GM19463 (cell line): Measurements from ENCODE around the gene DGKQ.
"Not testable (repeated sequence)": the region's sequence is repeated elsewhere in the genome, so short reads cannot be mapped to it uniquely, and the experiment has no call there.

Experiments used
- ATAC-seq: cut with Tn5 transposase; IDR thresholded peaks from one replicate; pipeline ENCODE4 v1.9.1; 2021; ENCODE audit warnings: mild to moderate bottlenecking, moderate library complexity; ENCODE audit not compliant: unreplicated experiment

DGKQ gene

DNA sequence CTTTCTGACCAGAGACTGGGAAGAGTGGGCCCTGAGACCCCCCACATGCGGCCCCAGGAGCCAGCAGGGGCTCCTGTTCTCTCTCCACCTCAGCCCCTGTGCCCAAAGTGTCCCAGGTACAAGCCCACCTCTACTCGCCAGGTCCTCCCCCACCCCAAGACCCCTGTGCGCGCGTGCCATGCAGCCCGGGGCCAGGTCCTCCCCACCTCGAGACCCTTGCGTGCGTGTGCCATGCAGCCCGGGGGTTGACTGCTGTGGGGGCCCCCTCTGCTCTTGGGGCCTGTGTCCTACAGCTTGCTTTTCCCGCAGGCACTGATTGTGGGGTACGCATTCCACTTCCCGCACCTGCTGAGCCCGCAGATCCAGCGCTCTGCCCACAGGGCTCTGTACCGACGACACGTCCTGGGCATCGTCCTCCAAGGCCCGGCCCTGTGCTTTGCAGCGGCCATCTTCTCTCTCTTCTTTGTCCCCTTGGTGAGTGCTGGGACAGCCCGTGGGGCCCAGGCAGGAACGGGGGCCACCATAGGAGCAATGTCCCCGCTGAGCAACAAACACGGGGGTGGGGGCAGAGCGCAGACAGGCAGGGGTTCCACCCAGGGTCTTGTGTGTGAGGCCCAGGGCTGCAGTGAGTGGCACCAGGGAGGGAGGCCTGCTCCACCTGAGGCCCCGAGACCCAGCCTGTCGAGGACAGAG, 20.3 kb downstream of the DGKQ start:
- no peak for ATAC-seq

GRCh38 chr4:951594-952468, 21.5 kb downstream of the DGKQ start:
- ATAC-seq = no peak

DNA sequence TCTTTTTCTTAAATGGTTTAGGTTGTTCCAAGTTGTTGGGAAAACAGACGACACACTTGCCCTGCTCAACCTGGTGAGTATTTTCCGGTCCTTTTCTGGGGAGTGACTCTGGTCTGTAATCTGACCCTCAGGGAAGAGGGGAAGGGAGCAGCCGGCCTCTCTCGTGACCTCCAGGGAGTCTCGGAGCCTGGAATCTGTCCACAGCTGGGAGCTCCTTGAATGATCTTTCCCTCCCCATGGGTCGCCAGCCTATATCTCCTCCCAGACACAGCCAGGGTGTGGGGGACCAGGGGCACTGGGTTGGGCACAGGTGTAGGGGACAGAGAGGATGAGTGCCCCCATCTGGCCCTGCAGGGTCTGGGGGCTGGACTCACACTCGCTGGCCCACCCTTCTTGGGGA, 22.2 kb downstream of the DGKQ start:
- ATAC-seq = no peak

DNA sequence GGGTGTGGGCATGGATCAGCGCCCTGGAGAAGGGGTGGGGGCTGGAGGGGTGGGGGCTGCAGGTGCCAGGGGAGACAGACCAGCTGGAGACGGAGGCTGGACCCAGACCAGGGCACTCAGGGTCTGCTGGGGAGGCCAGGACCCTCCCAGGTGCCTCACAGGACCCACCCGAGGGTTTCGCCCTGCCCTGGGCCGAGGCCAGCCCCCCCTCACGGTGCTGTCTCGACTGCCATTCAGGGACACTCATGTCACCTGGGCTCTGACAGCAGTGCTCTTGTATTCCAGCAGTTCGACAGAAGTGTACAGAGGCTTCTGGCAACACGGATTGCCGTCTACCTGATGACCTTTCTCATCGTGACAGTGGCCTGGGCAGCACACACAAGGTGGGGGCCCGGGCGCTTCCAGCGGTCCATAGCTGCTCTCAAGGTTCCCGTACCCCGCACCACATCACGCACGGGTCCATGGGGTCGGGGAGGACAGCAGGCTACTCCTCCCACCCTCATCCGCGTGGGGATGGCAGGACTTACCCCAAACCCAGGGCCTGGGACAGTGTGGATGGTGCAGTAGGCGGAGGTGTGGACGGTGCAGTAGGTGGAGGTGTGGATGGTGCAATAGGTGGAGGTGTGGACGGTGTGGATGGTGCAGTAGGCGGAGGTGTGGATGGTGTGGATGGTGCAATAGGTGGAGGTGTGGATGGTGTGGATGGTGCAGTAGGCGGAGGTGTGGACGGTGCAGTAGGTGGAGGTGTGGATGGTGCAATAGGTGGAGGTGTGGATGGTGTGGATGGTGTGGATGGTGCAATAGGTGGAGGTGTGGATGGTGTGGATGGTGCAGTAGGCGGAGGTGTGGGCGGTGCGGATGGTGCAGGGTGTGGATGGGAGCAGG, 23.0 kb downstream of the DGKQ start:
- no peak for ATAC-seq

DNA sequence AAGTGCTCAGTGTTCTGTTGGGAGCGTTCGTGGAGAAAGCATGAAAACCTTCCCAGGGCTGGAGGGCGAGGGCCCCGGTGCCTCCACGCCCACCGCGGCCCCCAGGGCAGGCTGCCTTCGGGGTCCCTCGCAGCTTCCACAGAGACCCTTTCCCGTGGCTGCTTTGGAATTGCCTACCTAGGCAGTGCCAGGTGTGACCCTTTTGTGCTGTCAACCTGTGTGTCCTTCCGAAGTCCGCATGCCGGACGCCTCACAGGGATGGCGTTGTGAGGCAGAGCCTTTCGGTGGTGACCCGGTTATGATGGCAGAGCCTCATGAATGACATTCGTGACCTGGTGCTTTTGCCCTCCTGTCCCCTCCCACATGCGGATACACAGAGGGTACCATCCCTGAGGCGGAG, 23.7 kb downstream of the DGKQ start:
- ATAC-seq = no peak

DNA sequence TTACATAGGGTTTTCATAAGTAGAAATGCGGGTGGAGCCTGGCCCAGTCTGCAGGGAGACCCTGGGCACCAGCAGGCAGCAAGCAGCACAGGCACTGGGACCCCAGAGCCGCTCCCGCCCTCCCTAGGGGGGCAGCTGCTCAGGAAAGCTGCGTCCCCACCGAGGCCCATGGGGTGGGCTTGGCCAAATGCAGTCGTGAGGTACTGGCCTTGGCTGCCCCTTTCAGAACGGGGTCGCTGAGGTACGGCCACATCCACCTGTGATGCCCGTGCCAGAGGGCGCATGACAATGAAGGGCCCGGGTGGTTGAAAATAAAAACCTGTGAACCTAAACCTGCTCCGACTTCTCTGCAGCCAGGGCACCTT, 24.5 kb downstream of the DGKQ start:
- ATAC-seq = no peak

DNA sequence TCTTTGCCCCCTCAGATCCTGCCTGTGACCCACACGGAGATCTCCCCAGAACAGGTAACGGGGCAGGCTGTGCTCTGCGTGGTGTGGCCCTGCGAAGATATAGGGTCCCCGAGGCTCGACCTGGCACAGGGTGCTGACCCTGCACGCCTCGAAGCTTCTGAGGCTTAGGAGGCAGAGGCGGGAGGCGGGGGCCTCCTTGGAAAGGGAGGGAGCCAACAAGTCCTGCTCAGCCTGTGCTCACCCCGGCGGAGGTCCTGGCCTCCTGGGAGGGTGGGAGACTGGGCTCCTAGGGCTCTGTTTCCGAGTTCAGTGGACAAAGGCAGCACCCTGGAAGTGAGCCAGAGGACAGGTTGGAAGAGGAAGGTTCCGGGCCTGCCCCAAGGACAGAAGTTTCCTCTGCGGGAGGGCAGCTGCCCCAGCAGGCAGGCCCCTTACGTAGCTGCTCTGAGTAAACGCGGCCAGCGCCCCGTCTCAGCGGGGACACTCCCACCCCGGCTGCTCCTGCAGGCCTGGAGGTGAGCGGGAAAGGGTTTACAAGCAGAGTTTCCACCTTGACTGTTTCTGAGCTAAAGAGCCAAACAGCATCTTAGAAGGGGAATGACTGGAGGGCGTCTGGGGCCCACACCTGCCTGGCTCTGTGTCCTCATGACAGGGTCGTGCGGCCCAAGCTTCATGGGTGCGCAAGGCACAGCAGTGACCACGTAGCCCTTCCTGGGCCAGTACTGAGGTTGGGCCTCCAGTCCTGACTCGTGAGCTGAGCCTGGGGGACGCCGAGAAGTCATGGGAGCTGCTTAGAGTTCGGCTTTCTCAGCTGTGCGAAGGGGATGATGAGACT, 25.1 kb downstream of the DGKQ start:
- no peak for ATAC-seq

GRCh38 chr4:947491-947971, 25.8 kb downstream of the DGKQ start:
- no peak for ATAC-seq

GRCh38 chr4:946517-947471, 26.6 kb downstream of the DGKQ start:
- ATAC-seq = no peak

- ATAC-seq = no peak
Measured at GRCh38 chr4:946103-946450, 27.3 kb downstream of the DGKQ start.

DNA sequence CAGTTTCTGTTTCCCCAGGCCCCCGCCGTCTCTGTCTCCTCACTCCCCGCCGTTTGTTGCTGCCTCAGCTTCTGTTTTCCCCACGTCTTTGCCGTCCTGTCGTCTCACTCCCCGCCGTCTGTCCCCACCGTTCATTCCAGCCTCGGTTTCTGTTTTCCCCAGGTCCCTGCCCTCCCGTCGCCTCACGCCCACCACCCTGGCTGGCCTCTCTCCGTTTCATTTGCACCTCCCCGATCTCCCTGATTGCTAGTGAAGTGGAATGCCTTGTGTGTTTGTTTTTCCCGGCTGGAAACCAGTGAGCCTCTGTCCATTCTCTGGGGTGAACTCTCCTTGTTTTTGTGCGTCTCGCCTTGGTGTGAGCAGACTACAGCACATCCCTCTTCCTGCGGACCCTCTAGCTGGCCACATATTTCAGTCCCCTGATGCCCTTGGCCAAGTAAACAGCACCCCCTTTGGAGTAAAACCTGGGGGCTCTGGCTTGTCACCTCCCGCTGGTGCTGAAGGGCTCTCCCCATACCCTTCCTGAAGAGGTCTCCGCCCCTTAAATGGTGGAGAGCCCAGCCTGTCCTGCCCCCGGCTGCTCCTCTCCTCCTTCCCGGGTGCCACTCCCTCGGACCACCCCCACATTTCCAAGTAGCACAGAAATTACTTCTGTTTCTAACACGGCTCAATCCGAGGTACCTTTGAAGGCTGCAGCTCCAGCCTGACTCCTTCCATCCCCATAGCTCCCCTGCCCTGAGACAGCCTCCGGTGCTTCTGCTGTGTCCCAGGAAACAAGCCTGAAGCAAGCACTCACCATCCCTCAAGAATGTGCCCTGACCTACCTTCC, 27.9 kb downstream of the DGKQ start:
- ATAC-seq = no peak

DNA sequence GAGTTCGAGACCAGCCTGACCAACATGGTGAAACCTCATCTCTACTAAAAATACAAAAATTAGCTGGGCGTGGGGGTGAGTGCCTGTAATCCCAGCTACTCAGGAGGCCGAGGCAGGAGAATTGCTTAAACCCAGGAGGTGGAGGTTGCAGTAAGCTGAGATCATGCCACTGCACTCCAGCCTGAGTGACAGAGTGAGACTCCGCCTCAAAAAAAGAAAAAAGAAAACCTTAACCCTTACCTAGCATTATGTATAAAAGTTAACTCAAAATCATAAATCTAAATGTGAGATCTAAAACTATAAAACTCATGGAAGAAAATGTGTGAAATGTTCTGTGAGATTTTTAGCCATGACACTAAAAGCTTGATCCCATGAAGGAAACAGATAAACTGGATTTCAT, 33.9 kb downstream of the DGKQ start:
- ATAC-seq = not testable (repeated sequence)

DNA sequence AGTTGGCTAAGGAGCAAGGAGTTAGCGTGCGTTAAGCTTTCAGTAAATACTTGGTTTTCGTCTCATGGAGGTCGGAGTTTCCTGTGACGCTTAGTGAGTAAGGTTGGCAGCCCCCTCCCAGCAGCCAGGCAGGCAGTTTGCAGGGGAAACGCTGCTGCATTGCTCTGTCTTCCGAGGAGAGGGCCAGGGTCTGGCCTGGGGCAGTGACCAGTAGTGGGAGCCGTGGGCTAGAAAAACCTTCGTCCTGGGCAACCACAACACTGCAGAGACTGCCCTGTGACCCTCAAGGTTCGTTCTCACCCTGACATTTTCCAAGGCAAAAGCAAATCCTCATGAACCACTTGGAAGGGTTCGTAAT, 40.7 kb downstream of the DGKQ start:
- ATAC-seq = no peak

DNA sequence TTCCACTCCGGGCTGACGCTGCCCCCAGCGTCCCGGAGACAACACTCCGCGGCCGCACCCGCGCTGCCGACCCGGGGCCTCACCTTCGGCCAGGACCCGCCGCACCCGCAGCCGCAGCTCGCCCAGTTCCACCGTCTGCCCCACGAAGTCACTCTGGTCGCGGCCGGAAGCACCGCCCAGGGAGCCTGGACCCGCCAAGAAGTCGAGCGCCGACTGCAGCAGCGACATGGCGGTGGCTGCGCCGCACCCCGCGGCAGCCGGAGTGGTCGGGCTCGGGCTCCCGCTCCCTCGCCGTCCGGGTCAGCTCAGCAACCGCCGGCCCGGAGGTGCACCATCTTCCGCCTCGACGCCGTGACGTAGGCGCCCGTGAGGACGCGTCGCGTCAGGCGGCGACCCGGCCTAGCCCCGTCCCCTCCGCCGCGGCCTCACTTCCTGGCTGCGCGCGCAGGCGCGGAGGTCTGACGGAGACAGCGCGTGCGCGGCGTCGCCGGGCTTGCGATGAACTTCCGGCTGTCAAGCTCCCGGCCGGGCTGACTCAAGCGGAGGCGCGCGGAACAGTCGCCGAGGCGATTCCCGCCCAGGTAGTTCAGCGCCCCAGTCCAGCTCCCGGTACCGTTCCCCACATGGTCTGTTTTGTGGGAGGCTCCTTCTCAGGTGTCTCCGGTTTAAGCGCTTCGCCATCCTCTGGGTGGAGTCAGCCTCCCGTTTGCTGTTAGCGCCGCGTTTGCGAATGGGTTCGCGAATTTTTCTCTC, 41.2 kb downstream of the DGKQ start, which contains the start of the genes GAK and TMEM175:
GAK (minus strand) TSS at position 357 of the 753 bp plus-strand sequence; CDS start at position 228, 129 bp downstream.
TMEM175 (plus strand) TSS at position 501 of the 753 bp plus-strand sequence. CDS start 15,280 bp downstream, outside the sequence.
- ATAC-seq = peak; percentile 86

DNA sequence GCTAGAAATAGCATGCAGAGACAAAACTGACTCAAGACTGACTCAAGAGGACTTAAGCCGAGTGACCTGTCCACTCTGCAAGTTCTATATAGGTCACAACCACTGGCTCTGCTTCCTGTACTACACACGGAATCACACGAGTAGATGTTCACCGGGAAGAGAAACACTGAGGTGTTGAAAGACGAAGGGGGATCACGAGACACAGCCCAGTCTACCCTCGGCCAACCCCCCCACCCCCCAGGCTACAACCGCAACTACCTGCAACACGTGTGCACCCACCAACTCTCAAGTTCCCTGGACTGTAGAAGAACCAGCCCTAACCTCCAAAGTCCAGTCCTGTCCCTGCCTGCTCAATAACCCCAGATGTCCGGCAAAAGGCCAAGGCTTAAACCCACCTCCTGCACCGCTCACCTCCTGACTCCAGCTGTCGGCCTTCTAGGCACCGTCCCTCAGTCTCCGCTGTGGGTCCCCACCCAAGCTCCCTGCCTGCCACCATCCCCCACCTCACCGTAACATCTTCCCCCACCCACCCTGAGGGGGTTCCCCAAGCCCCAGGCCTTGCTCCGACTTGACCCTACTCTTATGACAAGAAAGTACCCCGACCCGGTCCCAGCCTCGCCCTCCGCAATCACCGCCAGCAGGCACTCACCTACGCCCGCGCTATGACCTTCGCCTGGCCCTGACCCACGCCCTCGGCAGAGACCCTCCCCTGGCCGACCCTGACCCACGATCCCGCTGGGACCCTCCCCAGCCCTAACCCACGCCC, 42.0 kb downstream of the DGKQ start:
- ATAC-seq = no peak

DNA sequence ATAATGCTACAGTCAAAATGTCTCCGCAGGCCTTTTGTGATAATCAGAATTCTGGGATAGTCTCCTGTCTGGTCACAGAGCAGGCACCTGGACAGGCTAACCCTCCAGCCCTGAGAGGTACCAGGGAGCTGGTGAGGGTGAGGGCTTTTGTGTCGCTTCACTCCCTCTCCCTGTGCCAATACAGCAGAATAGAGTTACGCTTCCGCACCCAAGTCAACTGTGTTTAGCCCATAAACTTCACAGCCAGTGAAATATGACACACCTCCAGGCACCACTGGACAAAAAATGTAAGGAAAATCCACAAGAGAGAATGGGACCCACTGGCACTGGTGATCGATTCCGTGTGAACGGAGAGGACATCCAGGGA, 42.6 kb downstream of the DGKQ start:
- ATAC-seq = no peak

DNA sequence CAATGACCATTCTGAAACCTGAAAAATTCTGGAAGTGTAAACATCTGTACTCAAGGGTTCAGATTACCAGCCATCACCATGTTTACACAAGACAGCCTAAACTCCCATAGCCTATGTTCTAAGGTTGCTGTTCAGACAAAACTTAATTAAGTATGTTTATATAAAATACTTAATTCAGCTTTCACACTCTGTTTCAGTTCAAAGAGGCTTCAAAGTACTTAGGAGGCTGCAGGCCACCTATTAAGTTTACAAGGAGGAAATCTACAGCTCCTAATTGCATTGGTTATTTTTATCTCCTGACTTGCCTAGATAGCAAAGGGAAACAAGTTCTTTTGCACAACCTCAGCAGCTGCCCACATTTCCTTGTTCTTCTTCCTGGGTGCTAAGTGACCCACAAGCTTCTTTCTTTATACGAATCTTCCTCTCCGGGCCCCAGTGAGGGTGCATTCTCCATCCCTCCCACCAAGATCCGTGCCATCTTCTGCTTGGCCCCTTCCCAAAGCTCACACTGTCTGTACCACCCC, 43.3 kb downstream of the DGKQ start:
- no peak for ATAC-seq
